ENCODE results near the gene ART4.
A peak's percentile ranks its signal among the peaks of the same experiment; 100 is the strongest.

ART4 gene

GRCh38 chr12:14853961-14854360 is 10.6 kb upstream of the ART4 start:
- no peak for DNase-seq (ENCODE audit: low read depth)
- no peak overlapping the region for H3K4me3 ChIP-seq (ENCODE audit: low read depth, low read length)

GRCh38 chr12:14852880-14853279 is 9.6 kb upstream of the ART4 start:
- DNase-seq (ENCODE audit: low read depth), result no peak
- H3K4me3 ChIP-seq (ENCODE audit: low read depth, low read length), result no peak overlapping the region

GRCh38 chr12:14850929-14851663 is 7.8 kb upstream of the ART4 start:
- H3K4me3 ChIP-seq (ENCODE audit: low read depth, low read length), result no peak overlapping the region
- no peak for DNase-seq (ENCODE audit: low read depth)

- DNase-seq (ENCODE audit: low read depth), result no peak
- no peak overlapping the region for H3K4me3 ChIP-seq (ENCODE audit: low read depth, low read length)
Measured at GRCh38 chr12:14849661-14850060, 6.3 kb upstream of the ART4 start.

GRCh38 chr12:14846876-14847580 is 3.7 kb upstream of the ART4 start:
- DNase-seq (ENCODE audit: low read depth), result no peak
- H3K4me3 ChIP-seq (ENCODE audit: low read depth, low read length), result no peak overlapping the region

- DNase-seq (ENCODE audit: low read depth), result no peak
- H3K4me3 ChIP-seq (ENCODE audit: low read depth, low read length), result no peak overlapping the region
Measured at GRCh38 chr12:14846042-14846587, 2.8 kb upstream of the ART4 start.

GRCh38 chr12:14845350-14845750 is 2.0 kb upstream of the ART4 start:
- DNase-seq (ENCODE audit: low read depth), result no peak
- no peak overlapping the region for H3K4me3 ChIP-seq (ENCODE audit: low read depth, low read length)

GRCh38 chr12:14844401-14844800 is 1.1 kb upstream of the ART4 start:
- DNase-seq (ENCODE audit: low read depth), result no peak
- no peak overlapping the region for H3K4me3 ChIP-seq (ENCODE audit: low read depth, low read length)

- DNase-seq (ENCODE audit: low read depth), result no peak
- no peak overlapping the region for H3K4me3 ChIP-seq (ENCODE audit: low read depth, low read length)
Measured at GRCh38 chr12:14842315-14842714, 1.0 kb downstream of the ART4 start.

- H3K4me3 ChIP-seq (ENCODE audit: low read depth, low read length), result no peak overlapping the region
- no peak for DNase-seq (ENCODE audit: low read depth)
Measured at GRCh38 chr12:14841761-14842160, 1.6 kb downstream of the ART4 start.

GRCh38 chr12:14840616-14841015 is 2.7 kb downstream of the ART4 start:
- no peak for DNase-seq (ENCODE audit: low read depth)
- no peak overlapping the region for H3K4me3 ChIP-seq (ENCODE audit: low read depth, low read length)

- no peak overlapping the region for H3K4me3 ChIP-seq (ENCODE audit: low read depth, low read length)
- no peak for DNase-seq (ENCODE audit: low read depth)
Measured at GRCh38 chr12:14839262-14839661, 4.1 kb downstream of the ART4 start.

GRCh38 chr12:14836336-14837210 is 6.8 kb downstream of the ART4 start:
- DNase-seq (ENCODE audit: low read depth), result peak; percentile 67
- H3K4me3 ChIP-seq (ENCODE audit: low read depth, low read length), result no peak overlapping the region

GRCh38 chr12:14834509-14834908 is 8.8 kb downstream of the ART4 start:
- no peak overlapping the region for H3K4me3 ChIP-seq (ENCODE audit: low read depth, low read length)
- DNase-seq (ENCODE audit: low read depth), result no peak

- no peak overlapping the region for H3K4me3 ChIP-seq (ENCODE audit: low read depth, low read length)
- no peak for DNase-seq (ENCODE audit: low read depth)
Measured at GRCh38 chr12:14833952-14834351, 9.4 kb downstream of the ART4 start.

GRCh38 chr12:14833336-14833735 is 10.0 kb downstream of the ART4 start:
- no peak overlapping the region for H3K4me3 ChIP-seq (ENCODE audit: low read depth, low read length)
- DNase-seq (ENCODE audit: low read depth), result no peak

- DNase-seq (ENCODE audit: low read depth), result no peak
- H3K4me3 ChIP-seq (ENCODE audit: low read depth, low read length), result no peak overlapping the region
Measured at GRCh38 chr12:14828892-14829291, 14.4 kb downstream of the ART4 start.

GRCh38 chr12:14827043-14827442 is 16.3 kb downstream of the ART4 start:
- DNase-seq (ENCODE audit: low read depth), result no peak
- H3K4me3 ChIP-seq (ENCODE audit: low read depth, low read length), result no peak overlapping the region

- no peak overlapping the region for H3K4me3 ChIP-seq (ENCODE audit: low read depth, low read length)
- no peak for DNase-seq (ENCODE audit: low read depth)
Measured at GRCh38 chr12:14826491-14826890, 16.8 kb downstream of the ART4 start.

GRCh38 chr12:14825256-14825655 is 18.1 kb downstream of the ART4 start:
- no peak for DNase-seq (ENCODE audit: low read depth)
- no peak overlapping the region for H3K4me3 ChIP-seq (ENCODE audit: low read depth, low read length)
